Activated T-helper 2 cell treated with anti-CD3 and anti-CD28 coated beads, Interferon-gamma antibody, Interleukin-2, Interleukin-4, amounts not matched to agents 10 μg/mL and 5 μg/mL and 100 μg/mL, durations not matched to agents 14 hours and 24 hours and 36 hours (primary cell): ENCODE measurements around the gene EVX1. TPM values are rescaled to one million over a fixed set of nuclear protein-coding genes. Genes with fewer than 3 reads are reported as not detected.

ENCODE experiments used
- DNase-seq: peaks from one replicate; pipeline ENCODE4 v3.0.0; 2021; ENCODE audit warnings: low spot score
- H3K27ac Mint-ChIP-seq: one replicate; pipeline ENCODE4 v1.8.0; 2021; ENCODE audit warnings: mixed read lengths
- H3K27me3 Mint-ChIP-seq: one replicate; pipeline ENCODE4 v1.8.0; 2021; ENCODE audit warnings: low read depth, mixed read lengths
- H3K36me3 Mint-ChIP-seq: one replicate; pipeline ENCODE4 v1.8.0; 2021; ENCODE audit warnings: low read depth, mixed read lengths
- H3K4me1 Mint-ChIP-seq: one replicate; pipeline ENCODE4 v1.8.0; 2021; ENCODE audit warnings: low read depth, mixed read lengths
- H3K4me3 Mint-ChIP-seq: one replicate; pipeline ENCODE4 v1.8.0; 2021; ENCODE audit warnings: low read depth, mild to moderate bottlenecking, moderate library complexity, mixed read lengths
- H3K9me3 Mint-ChIP-seq: one replicate; pipeline ENCODE4 v1.8.0; 2021; ENCODE audit warnings: mixed read lengths
- intact Hi-C: fragments of 100-400 bp; cut with micrococcal nuclease; formaldehyde crosslinking; loops from one replicate; pipeline ENCODE4 v1.15.1; 2023
- total RNA-seq: library from RNA; stranded (reverse); gene quantifications from 2 replicates; pipeline ENCODE4 v1.2.3, GENCODE V29; 2022

EVX1 gene
- not detected in 2 replicates for total RNA-seq

DNA sequence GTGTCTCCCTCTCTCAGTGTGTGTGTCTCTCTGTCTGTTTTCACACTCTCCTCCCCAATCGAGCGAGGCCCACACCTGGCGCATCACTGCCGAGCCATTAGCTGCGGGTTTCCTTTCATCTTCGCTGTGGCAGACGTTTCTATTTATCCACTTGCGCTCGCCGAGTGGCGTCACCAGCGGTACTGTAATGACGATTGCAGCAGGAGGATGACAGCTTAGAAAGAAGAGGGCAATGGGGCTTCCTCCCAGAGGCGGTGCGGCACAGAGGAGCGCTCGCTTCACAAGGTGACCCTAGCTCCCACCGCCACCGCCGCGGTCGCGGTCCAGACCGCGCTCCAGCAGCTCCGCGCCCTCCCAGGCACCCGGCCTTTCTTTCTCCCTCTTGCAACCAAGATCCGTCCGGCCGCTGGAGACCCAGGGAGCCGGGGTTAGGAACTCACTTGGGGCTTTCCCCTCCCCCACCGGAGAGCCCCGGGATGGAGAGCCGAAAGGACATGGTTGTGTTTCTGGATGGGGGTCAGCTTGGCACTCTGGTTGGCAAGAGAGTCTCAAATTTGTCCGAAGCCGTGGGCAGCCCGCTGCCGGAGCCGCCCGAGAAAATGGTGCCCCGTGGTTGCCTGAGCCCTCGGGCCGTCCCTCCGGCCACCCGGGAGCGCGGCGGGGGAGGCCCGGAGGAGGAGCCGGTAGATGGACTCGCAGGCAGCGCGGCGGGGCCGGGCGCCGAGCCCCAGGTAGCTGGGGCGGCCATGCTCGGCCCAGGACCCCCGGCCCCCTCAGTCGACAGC, at the start of gene EVX1:
Gene EVX1, plus strand, starts transcription at position 248 of the 785 bp plus-strand sequence. Its CDS starts 229 bp downstream, at position 477.
- H3K27ac Mint-ChIP-seq, result peak within 1 kb of the TSS; percentile 35
- no peaks in the 10 kb centered on the region for H3K9me3 Mint-ChIP-seq
- peaks cover 1% of the 10 kb centered on the region for H3K4me1 Mint-ChIP-seq
- intact Hi-C loops, result loop anchor here (2.0 to 10.0 kb wide), 5 partner anchors 86 to 1712 kb away; partner anchors contain the start of genes HOXA7 and TRIL
- no peak within 1 kb of the TSS for H3K4me3 Mint-ChIP-seq
- no peak for DNase-seq
- peaks cover 75% of the 10 kb centered on the region for H3K27me3 Mint-ChIP-seq
- no peaks in the 10 kb centered on the region for H3K36me3 Mint-ChIP-seq

GRCh38 chr7:27193335-27194001, 49.1 kb upstream of the EVX1 start:
- Mint-ChIP-seq H3K4me3 (no peak overlapping the region), H3K27ac (peak overlapping the region; percentile 5), H3K36me3 (no peaks in the 10 kb centered on the region), H3K4me1 (peaks cover 4% of the 10 kb centered on the region), H3K27me3 (peaks cover 88% of the 10 kb centered on the region), H3K9me3 (no peaks in the 10 kb centered on the region)
- intact Hi-C loops, result loop anchor here (10.0 kb wide), 1 partner anchor 591 kb away; no protein-coding TSS in a partner anchor
- DNase-seq, result no peak

GRCh38 chr7:27194002-27194352, 48.6 kb upstream of the EVX1 start:
- no peak for DNase-seq
- intact Hi-C loops, result loop anchor here (10.0 kb wide), 1 partner anchor 591 kb away; no protein-coding TSS in a partner anchor
- H3K36me3 Mint-ChIP-seq, result no peaks in the 10 kb centered on the region
- peaks cover 2% of the 10 kb centered on the region for H3K4me1 Mint-ChIP-seq
- peaks cover 88% of the 10 kb centered on the region for H3K27me3 Mint-ChIP-seq
- no peak overlapping the region for H3K27ac Mint-ChIP-seq
- no peak overlapping the region for H3K4me3 Mint-ChIP-seq
- H3K9me3 Mint-ChIP-seq, result no peaks in the 10 kb centered on the region

GRCh38 chr7:27194686-27195379, 47.8 kb upstream of the EVX1 start:
- Mint-ChIP-seq H3K4me3 (no peak overlapping the region), H3K36me3 (no peaks in the 10 kb centered on the region), H3K4me1 (peaks cover 2% of the 10 kb centered on the region), H3K27ac (no peak overlapping the region), H3K27me3 (peaks cover 85% of the 10 kb centered on the region), H3K9me3 (no peaks in the 10 kb centered on the region)
- no peak for DNase-seq
- intact Hi-C loops, result loop anchor here (5.0 to 10.0 kb wide), 5 partner anchors 38 to 902 kb away; partner anchors contain the start of gene HOXA7

- Mint-ChIP-seq H3K36me3 (no peaks in the 10 kb centered on the region), H3K4me3 (no peak overlapping the region), H3K9me3 (no peaks in the 10 kb centered on the region), H3K4me1 (peaks cover 6% of the 10 kb centered on the region), H3K27me3 (peaks cover 82% of the 10 kb centered on the region), H3K27ac (no peak overlapping the region)
- intact Hi-C loops, result loop anchor here (1.0 to 10.0 kb wide), 7 partner anchors 39 to 901 kb away; partner anchors contain the start of gene HOXA7
- peak; percentile 59 for DNase-seq
Measured at GRCh38 chr7:27196287-27196767, 46.3 kb upstream of the EVX1 start.

GRCh38 chr7:27197137-27198042, 45.2 kb upstream of the EVX1 start:
- Mint-ChIP-seq H3K27ac (no peak overlapping the region), H3K4me3 (no peak overlapping the region)
- intact Hi-C loops, result loop anchor here (2.0 to 10.0 kb wide), 7 partner anchors 29 to 900 kb away; partner anchors contain the start of gene HOXA7

DNA sequence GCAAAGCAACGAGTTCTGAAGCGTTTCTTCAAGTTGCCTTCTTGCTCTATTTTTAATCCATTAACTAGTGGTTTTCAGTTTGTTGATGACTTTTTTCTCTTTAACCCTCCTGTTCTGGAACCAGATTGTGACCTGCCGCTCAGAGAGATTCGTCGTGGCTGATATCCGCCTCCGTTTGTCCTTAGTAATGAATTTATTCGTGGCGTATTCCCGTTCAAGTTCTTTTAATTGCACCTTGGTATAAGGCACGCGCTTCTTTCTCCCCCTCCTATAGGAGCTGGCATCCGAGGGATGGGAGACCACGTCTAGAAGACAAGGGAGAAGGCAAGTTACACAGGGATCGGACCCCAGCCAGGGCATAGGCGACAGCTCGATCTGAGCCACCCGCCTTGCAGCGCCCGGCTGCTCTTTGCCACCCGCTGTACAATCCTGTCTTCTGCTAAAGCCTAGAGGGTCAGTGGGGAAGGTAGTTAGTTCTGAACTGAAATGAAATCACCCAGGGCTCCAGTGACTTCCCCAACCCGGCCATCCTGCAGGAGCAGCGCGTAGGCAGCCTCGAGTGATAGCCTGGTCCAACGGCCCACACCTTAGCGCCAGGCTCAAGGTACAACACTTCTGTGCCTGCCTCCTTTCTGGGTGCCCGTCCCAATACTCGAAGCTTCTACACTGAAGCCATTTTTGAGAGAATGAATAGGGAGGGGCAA, 44.3 kb upstream of the EVX1 start:
- no peak for DNase-seq
- no peaks in the 10 kb centered on the region for H3K36me3 Mint-ChIP-seq
- peaks cover 86% of the 10 kb centered on the region for H3K27me3 Mint-ChIP-seq
- intact Hi-C loops, result loop anchor here (2.0 to 10.0 kb wide), 6 partner anchors 29 to 899 kb away; partner anchors contain the start of gene HOXA7
- H3K4me3 Mint-ChIP-seq, result no peak overlapping the region
- H3K4me1 Mint-ChIP-seq, result peaks cover 6% of the 10 kb centered on the region
- no peak overlapping the region for H3K27ac Mint-ChIP-seq
- no peaks in the 10 kb centered on the region for H3K9me3 Mint-ChIP-seq

More at GRCh38 chr7:27197137-27198042, 45.2 kb upstream of the EVX1 start:
- Mint-ChIP-seq H3K4me1 (peaks cover 6% of the 10 kb centered on the region), H3K9me3 (no peaks in the 10 kb centered on the region), H3K36me3 (no peaks in the 10 kb centered on the region), H3K27me3 (peaks cover 83% of the 10 kb centered on the region)
- no peak for DNase-seq

DNA sequence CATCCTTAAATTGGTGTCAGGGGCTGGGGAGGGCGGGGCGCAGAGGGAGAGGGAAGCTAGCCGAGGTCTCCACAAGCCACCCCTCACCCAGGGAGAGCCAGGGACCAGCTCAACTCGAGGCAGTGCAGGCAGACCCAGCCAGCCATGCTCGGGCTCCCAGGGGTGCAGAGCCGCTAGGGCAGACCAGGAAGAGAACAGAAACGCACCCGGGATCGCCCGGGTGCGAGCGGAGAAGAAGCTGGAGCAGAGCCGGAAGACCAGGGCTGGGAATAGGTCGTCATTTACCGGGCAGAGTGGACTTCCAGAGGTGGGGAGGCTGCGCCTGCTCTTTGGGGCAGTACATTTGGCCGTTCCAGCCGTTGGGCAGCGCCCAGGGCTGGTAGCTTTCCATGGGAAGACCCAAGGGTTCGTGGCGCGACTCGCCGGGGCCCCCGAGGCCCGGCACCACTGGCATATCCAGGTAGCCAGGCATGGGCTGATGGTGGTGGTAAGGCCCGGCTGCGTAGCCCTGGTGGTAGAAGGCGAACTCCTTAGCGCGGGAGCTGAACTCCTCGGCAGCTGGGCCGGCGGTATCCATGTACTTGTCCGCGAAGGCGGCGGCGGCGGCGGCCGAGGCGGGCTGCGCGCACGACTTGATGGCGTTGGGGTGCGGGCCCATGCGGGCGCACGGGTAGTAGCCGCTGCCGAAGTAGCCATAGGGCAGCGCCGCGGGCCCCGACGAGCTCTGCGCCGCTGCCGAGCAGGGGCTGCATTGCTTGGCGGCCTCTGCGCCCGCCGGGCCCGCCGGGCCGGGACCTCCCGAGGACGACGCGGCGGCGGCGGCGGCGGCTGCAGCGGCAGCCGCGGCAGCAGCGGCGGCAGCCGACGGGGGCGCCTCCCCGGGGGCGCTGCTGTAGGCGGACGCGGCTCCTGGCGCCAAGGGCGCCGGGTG, 43.5 kb upstream of the EVX1 start:
- Mint-ChIP-seq H3K27ac (peak overlapping the region; percentile 43), H3K27me3 (peaks cover 83% of the 10 kb centered on the region), H3K4me3 (no peak overlapping the region), H3K36me3 (no peaks in the 10 kb centered on the region), H3K9me3 (no peaks in the 10 kb centered on the region), H3K4me1 (peaks cover 6% of the 10 kb centered on the region)
- intact Hi-C loops, result loop anchor here (2.0 to 10.0 kb wide), 6 partner anchors 30 to 898 kb away; partner anchors contain the start of gene HOXA7
- no peak for DNase-seq

GRCh38 chr7:27199849-27200760, 42.5 kb upstream of the EVX1 start, which contains the start of gene HOXA13:
HOXA13 (minus strand) TSS chr7:27200091; CDS start chr7:27200077, 14 bp downstream.
- DNase-seq, result no peak
- Mint-ChIP-seq H3K27me3 (peaks cover 83% of the 10 kb centered on the region), H3K36me3 (no peaks in the 10 kb centered on the region), H3K4me3 (peak within 1 kb of the TSS; percentile 37), H3K4me1 (peaks cover 6% of the 10 kb centered on the region), H3K27ac (peak within 1 kb of the TSS; percentile 43), H3K9me3 (no peaks in the 10 kb centered on the region)
- intact Hi-C loops, result loop anchor here (2.0 to 10.0 kb wide), 7 partner anchors 13 to 897 kb away; partner anchors contain the start of gene HOXA7
